Epithelial cell of esophagus (primary cell): ENCODE data around the gene HMGCS1.
"Not testable (repeated sequence)": the region's sequence is repeated elsewhere in the genome, so short reads cannot be mapped to it uniquely, and the experiment has no call there.

Experiments used
- DNase-seq: peaks from one replicate; pipeline ENCODE4 v3.0.0; 2010; ENCODE audit warnings: low read depth
- H3K4me3 ChIP-seq: 2 replicates; pipeline ENCODE4 v1.5.1; 2011; ENCODE audit warnings: mild to moderate bottlenecking, low read length, control low read depth
- CTCF ChIP-seq: IDR thresholded peaks from 2 replicates; pipeline ENCODE4 v1.5.1; 2011; ENCODE audit warnings: low read depth, mild to moderate bottlenecking, low read length, control low read depth, inconsistent platforms; ENCODE audit not compliant: insufficient read depth; ENCODE audit errors: missing control alignments

HMGCS1 gene

GRCh38 chr5:43332401-43332800, 19.2 kb upstream of the HMGCS1 start:
- DNase-seq, result peak; percentile 34
- no peak for TF ChIP-seq CTCF

GRCh38 chr5:43325624-43326023, 12.4 kb upstream of the HMGCS1 start:
- not testable (repeated sequence) for DNase-seq, H3K4me3 ChIP-seq

More at GRCh38 chr5:43332401-43332800, 19.2 kb upstream of the HMGCS1 start:
- no peak overlapping the region for H3K4me3 ChIP-seq

GRCh38 chr5:43323488-43323887, 10.3 kb upstream of the HMGCS1 start:
- not testable (repeated sequence) for DNase-seq, H3K4me3 ChIP-seq

GRCh38 chr5:43320846-43321245, 7.6 kb upstream of the HMGCS1 start:
- H3K4me3 ChIP-seq, result no peak overlapping the region
- TF ChIP-seq CTCF, result no peak
- no peak for DNase-seq

- TF ChIP-seq CTCF, result no peak
- DNase-seq, result no peak
- no peak overlapping the region for H3K4me3 ChIP-seq
Observed at GRCh38 chr5:43316421-43316820, 3.2 kb upstream of the HMGCS1 start.

- H3K4me3 ChIP-seq, result no peak overlapping the region
- DNase-seq, result no peak
- TF ChIP-seq CTCF, result no peak
Observed at GRCh38 chr5:43315682-43316081, 2.5 kb upstream of the HMGCS1 start.

- TF ChIP-seq CTCF, result no peak
- DNase-seq, result peak; percentile 96
- no peak overlapping the region for H3K4me3 ChIP-seq
Observed at GRCh38 chr5:43315263-43315662, 2.1 kb upstream of the HMGCS1 start.

GRCh38 chr5:43314724-43315123, 1.5 kb upstream of the HMGCS1 start:
- no peak for TF ChIP-seq CTCF
- no peak for DNase-seq
- no peak overlapping the region for H3K4me3 ChIP-seq
